GM21825 (cell line): Measurements from ENCODE around the gene GRK6.
A peak's percentile ranks its signal among the peaks of the same experiment; 100 is the strongest.

ENCODE experiments used
- ATAC-seq: cut with Tn5 transposase; IDR thresholded peaks from one replicate; pipeline ENCODE4 v1.9.1; 2021; ENCODE audit warnings: mild to moderate bottlenecking, moderate library complexity; ENCODE audit not compliant: unreplicated experiment

GRK6 gene

DNA sequence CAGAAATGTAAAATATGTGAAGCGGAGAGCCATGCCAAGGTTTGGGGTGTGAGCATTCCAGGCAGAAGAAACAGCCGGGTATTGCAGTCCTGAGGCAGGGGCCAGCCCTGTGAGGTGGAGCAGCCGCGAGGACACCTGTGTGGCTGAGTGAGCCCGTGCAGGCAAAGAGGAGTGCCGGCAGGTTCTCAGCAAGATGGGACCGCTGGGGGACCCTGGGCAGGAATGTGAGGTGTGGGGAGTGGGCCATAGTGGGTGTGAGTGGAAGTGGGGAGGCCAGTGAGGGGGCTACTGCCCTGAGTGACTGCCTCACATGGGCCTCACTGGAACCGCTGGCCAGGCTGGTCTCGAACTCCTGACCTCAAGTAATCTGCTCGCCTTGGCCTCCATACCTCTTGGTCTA is 12.0 kb downstream of the GRK6 start:
- no peak for ATAC-seq

DNA sequence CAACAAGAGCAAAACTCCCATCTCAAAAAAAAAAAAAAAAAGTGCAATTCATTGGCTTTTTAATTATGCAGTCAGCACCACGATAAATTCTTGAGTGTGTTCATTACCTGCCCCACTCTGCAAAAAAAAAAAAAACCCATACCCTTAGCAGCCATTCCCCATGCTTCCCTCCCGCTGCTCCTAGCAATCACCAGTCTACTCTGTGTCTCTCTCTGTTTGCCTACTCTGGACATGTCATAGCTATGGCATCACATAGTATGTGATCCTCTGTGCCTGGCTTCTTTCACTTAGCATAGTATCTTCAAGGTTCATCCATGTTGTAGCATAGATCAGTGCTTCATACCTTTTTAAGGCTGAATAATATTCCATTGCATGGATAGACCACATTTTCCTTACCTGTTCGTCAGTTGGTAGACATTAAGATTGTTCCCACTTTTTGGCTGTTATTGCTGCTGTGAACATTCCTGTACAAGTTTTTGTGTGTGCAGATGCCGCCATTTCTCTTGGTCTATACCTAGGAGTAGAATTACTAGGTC is 13.1 kb downstream of the GRK6 start:
- ATAC-seq = no peak

DNA sequence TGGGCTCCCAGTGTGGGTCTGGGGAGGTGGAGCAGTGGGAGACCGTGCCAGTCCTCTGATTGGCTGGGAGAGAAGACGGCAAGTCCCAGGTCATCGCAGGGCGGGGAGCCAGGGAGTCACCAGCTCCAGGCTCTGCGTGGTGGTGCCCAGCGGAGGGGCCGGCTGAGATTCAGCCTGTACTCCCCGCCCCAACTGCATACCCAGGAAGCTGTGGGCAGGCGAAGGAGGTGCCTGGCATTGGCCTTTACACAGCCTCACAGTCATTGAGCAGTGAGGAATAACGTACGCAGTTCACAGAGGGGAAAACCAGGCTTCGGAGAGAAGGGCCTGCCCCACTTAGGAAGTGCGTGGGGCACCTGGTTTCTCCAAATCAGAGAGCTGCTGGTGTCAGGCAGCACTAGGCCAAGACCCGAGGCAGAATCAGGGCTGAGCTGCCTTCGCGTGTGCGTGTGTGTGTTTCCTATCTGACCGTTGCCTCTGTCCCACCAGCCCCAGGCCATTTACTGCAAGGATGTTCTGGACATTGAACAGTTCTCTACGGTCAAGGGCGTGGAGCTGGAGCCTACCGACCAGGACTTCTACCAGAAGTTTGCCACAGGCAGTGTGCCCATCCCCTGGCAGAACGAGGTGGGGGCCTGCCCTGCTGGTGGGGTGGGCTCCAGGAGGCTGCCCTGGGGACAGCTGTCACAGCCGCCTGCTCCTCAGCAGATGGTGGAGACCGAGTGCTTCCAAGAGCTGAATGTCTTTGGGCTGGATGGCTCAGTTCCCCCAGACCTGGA is 13.9 kb downstream of the GRK6 start:
- ATAC-seq = no peak

DNA sequence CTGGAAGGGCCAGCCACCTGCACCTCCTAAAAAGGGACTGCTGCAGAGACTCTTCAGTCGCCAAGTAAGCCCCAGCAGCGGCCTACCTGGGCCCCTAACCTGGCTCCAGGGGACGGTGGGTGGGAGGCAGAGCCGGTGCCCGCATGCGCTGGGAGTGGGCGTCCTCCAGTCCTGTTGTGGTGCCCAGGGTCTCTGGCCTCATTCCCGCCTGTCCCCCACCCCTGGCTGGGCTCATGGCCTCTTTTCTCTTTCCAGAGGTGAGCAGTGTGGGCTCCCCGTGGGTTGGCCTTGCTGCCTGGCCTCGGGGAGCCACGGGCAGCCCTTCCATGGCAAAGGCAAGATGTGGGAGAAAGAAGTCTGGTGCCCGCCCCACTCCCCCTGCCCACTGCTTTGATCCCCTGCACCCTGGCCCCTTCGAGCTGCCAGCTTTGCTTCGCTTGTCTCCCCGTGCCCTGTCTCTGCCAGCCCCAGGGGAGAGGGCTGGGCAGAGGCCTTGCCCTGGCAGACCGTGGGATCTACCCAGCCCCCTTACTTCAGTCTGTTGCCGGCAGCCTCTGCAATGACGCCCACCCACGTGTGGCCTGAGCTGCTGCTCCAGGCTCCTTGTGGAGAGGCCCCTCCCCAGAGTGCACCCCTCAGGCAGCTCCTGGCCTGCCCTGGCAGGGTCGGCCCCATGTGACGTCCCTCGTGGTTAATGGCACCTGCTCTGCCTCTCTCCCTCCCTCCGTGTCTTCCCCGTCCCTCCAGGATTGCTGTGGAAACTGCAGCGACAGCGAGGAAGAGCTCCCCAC is 14.7 kb downstream of the GRK6 start:
- ATAC-seq = no peak

DNA sequence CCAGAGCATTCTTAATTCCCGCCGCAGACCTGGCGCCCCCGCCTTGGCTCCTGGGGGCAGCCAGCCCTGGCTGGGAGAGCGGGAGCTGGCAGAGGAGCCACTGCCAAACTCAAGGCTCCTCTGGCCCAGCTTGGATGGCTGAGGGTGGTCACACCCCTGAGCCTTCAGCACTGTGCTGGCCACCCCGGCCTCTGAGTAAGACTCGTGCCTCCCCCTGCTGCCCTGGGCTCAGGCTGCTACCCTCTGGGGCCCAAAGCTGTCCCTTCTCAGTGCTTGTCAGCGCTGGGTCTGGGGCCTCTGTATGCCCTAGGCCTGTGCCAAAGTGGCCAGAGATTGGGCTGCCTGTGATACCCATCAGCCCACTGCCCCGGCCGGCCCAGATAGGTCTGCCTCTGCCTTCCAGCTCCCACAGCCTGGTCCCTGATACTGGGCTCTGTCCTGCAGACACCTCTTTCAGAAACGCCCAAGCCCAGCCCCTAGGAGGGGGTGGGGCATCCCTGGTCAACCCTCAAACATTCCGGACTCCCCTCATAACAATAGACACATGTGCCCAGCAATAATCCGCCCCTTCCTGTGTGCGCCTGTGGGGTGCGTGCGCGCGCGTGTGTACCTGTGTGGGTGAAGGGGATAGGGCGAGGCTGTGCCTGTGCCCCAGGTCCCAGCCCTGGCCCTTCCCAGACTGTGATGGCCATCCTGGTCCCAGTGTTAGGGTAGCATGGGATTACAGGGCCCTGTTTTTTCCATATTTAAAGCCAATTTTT is 15.8 kb downstream of the GRK6 start:
- no peak for ATAC-seq

DNA sequence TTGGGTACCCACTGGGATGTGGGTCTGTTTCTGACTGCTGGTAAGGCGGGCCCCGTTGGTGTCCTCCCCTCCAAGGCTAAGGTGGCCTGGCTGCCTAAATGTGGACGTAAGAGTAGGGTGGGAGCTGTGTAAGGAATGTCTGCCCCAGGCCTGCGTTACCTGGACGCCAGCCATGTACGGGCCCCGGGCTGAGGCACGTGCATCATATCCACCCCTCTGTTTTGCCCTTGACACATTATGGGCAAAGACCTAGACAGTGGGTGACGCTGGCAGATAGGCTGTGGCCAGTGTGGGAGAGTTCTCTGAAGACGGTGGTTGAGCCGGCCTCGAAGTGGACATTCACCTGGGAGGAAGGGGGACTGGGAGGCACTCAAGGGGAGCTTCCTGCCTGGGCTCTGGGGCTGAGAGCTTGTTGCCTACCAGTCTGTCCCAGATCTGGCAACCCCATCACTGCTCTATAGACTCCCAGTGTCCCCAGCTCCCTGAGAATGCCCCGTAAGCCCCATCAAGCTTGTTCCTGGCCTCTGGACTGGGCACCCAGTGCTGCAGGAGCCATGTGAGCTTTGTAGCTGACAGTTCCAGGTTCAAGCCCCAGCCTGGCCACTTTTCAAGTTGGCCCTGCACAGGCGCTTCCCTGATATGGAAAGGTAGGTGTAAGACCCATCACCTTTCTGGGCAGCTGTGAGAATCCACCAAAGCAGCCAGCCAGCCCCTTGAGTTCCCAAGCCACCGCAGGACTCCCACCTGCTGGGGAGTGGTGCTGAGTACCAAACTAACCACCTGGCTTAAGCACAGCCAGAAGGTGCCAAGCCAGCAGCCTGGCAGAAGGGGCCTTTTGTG is 16.9 kb downstream of the GRK6 start:
- ATAC-seq = no peak

DNA sequence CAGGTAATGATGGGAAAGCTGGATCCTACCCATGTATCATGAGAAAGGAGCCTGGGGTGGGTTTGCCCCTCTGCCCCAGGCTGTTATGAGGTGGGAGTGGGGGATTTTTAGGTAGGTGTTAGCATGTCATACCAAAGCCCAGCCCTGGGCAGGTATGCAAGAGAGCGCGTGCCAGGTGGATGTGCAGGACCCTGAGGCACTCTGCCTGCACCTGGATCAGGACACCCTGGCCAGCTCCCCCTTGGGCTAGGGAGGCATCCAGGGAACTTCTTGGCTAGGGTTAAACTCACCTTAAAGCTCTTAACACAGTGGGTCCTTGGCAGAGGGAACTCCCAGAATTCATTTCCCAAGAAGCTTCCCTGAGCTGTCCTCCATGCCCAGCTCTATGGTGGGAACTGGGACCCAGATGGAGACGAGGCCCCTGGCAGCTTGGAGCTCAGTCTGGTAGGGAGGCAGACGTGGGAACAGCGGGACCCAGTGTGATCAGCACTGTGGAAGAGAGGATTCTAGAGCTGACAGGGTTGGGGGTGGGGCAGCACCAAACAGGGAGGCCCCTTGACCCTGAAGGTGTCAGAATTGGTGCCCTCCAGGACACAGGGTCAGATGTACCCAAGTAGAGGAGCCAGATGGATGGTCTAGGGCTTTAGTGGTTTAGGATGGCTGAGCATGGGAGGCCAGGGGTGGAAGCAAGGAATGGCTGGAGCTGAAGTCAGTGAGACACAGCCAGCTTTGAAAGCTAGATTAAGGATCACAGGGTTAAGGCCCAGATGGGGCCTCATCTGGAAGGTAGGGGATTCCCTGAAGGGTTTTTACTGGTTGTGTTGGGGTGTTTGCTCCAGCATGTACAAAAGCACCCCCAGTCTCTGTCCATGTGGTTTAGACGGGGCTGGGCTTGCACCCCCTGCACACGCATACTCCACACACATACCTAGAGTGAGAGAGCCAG is 17.9 kb downstream of the GRK6 start:
- no peak for ATAC-seq

DNA sequence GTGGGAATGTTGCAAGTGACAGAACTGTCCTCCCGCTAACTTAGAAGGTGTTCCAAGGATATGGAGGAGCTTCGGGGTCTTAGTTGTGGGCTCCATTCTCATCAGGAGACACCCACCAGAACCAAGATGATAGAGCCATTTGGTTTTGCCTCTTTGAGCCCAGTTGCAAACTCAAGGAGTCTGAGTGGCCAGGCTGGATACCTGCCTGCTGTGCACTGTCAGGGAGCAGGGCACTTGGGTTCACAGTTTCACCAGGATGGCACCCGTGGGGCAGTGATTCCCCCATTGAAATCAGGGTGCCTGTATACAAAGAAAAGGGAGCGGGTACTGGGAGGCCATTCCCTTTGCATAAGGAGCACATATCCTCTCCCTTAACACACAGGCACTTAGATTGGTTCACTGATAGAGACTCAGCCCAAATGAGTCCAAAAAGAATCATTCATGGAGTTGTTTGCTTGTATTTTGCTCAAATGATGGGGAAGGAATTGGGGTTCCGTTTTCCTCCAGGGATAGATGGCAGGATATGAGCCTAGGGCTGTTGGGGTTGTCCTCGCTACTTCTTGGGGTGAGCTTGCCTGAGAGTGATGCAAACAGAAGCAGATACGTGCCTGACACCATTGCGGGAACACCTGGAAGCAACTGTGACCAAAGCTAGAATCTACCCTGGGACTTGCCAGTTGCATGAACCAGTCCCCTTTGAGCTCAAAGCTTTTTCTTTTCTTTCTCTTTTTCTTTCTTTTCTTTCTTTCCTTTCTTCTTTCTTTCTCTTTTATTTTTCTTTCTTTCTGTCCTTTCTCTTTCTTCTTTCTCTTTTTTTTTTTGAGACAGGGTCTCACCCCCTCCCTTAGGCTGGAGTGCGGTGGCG is 18.8 kb downstream of the GRK6 start:
- ATAC-seq = no peak

DNA sequence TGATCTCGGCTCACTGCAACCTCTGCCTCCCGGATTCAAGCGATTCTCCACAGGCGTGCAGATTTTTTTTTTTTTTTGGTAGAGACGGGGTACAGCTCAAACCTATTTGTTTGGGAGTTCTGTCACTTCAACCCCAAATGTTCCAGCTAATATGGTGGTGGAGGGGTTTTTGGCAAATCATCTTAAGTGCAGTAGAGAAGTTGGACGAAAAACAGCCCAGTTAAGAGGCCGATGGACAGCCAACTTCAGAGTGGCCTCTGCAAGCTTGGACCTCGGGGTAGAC is 19.4 kb downstream of the GRK6 start:
- ATAC-seq = no peak

DNA sequence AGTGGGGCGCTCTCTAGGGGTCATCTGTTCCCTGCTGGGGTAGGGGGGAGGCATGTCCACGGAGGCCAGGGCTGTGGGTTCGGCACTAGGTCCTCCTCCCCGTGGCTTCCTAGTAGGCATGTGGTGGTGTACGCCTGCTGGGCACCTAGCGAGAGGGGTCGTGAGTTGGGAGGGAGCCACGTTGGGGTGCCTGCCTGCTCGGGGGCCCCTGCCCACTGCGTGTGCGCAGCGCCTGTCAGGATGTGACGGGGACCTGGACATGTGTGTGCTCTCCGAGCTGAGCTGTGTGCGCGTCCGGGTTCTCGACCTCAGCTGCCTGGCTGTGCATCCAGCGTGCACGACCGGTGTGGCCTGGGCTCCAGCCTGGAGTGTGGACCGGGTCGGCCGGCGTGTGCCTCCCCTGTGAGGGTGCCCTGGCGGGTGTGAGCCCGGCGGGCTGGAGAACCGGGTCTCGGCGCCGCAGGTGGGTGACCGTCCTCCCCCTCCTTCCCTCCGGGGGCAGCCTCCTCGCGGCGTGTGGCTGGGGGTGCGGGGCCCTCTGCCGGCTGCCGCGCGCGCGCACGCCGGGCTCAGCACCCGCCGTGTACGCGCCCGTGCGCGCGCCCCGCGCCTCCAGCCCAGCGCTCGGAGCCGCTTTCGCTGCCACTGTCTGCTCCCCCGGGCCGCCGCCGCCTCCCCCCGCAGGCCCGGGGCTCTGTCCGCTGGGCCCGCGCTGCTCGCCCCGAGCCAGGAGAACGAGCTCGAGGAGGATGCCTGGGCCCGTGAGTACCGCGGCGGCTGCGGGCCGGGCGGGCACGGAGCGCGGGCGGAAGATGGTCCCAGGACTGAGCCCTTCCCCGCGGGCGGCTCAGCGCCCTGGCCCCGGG is 20.0 kb downstream of the GRK6 start, which contains the start of gene PRR7:
TSS of gene PRR7 (plus strand) at position 615 of the 866 bp plus-strand sequence. CDS start 8,254 bp downstream, outside the sequence.
- ATAC-seq = peak; percentile 47

DNA sequence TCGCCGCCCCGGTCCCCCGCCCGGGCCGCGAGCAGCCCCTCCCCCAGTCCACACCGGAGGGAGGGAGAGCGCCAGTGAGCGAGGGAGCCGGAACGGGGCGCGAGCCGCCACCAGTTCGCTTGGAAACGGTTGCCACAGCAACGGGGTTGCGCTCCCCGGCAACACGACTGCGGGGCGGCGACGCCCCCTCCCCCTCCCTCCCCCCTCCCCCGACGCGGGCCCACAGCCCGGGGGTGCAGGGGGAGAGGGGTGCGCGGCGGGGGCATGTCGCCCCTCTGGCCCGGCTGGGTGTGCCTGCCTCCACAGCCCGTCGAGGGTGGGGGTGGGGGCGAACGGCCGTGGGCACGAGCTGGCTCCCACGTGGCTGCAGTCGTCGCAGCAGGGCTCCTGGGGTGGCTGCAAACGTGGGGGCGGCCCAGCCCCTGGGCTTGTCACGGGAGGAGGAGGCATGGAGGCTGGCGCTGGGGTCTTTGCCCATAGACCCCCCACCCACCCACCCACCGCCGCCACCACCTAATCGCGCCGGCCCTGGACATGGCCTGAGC is 20.7 kb downstream of the GRK6 start:
- peak; percentile 33 for ATAC-seq

DNA sequence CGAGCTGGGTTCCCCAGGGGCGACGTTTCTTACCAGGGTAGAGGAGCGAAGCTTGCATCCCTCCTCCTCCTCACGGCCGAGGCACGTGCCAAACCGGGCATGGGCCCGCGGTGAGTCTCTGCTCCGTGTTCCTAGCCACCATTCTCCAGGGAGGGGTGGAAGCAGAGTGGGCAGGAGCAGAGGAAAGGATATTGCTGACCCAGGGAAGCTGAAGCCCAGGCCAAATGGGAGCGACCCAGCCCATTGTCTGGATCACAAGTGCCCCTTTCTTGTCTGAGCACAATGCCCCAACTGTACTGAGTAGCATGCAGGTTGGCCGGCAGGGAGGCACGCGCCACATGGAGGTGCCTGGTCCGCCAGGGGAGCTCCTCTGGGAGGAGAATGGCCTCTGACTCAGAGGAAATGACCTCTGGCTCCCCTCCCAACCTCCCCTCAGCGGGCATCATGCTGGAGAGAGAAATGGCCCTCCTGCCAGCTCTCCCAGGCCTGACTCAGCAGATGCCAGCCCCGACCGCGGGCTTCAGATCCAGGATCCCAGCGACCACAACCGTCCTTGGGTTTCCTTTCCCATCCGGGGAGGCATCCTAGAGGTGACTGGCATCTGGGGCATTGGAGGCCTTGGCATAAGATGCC is 21.3 kb downstream of the GRK6 start:
- no peak for ATAC-seq

DNA sequence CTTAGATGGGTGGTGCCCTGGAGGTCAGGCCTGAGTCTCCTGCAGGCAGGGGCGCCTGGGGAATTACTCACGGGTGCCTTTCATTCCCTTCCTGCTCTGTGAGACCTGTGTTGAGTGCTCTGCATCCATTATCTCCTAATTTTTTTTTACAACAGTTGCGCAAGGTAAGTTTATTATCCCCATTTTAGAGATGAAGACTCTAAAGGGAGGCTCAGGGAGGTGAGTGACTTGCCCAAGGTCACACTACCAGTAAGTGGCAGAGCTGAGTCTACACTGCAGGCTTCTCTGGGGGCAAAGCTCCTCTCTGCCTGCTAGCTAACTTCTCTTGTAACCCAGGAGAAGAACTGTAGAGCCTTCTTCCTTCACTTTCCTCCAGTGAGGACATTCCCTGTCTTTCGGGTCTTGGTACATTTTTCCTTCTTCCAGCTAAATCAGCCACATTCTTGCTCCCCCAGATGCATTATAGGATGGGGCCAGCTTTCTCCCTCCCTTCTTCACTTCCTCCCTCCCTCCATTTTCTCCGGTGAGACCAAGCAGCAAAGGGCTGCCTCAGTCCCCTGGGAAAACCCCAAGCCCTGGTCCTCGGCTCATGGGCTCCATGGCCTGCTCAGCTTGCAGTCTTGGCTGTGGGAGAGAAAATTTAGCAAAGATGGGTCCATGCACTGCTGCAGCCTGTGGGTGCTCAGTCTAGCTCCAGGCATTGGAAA is 21.9 kb downstream of the GRK6 start:
- ATAC-seq = no peak

DNA sequence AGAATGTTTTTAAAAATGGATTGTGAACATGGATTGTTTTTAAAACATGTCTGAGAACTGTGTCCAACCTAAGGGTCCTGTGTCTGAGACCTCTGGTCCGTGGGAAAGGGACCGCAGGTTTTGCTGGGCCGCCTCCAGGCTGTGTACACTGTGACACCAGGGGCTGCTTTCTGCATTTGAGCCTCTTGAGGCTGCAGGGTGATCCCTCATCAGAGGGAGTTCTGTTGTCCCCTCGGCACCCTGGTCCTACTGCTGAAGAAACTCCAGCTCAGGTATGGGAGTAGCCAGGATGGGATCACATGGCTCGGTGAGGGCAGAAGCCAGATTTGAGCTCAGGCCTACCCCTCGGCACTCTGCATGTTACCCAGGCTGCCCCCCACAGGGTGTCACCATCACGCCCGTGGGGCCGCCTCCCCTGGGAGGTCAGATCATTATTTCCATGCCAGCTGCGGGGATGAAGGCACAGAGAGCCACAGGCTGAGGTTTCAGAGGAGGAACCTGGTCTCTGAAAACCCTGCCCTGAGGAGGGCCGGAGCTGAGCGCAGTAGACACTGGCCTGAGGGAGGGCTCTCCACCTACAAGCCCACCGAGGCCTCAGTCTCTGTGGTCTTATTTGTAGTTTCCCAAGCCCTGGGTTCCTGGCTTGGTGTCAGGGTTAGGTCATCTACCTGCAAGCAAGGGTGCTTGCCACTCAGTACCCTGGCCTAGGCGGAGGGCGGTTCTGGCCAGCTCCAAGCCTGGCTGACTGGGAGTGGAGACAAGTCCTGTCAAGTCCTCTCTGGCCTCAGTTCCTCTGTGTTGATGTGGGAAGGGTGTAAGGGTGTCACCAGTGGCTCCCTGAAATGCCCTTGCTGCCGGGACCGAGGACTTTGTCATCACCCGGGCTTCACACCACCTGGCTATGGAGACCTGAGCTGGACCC is 22.9 kb downstream of the GRK6 start:
- no peak for ATAC-seq
